Lower lobe of right lung (tissue), 2 donors: ENCODE measurements around the gene AADACL4. TPM values are rescaled to one million over a fixed set of nuclear protein-coding genes. Genes with fewer than 3 reads are reported as not detected.
"Not testable (repeated sequence)": the region's sequence is repeated elsewhere in the genome, so short reads cannot be mapped to it uniquely, and the experiment has no call there.

ENCODE experiments used
- ATAC-seq, 2 donors: fragments of 200-7000 bp; cut with Tn5 transposase; one replicate each; pipeline ENCODE4 v1.9.1; 2020 to 2022; ENCODE audit warnings: mild to moderate bottlenecking in 2 of 2, moderate library complexity in 2 of 2
- DNase-seq: peaks from one replicate; pipeline ENCODE4 v3.0.0-alpha.2; 2020
- H3K27ac ChIP-seq: fragments of 200-600 bp; one replicate; pipeline ENCODE4 v1.8.0; 2022
- H3K27me3 ChIP-seq: fragments of 200-600 bp; one replicate; pipeline ENCODE4 v1.8.0; 2022; ENCODE audit warnings: low read depth
- H3K36me3 ChIP-seq: fragments of 200-600 bp; one replicate; pipeline ENCODE4 v1.8.0; 2022; ENCODE audit warnings: mild to moderate bottlenecking
- H3K4me1 ChIP-seq: fragments of 200-600 bp; one replicate; pipeline ENCODE4 v1.8.0; 2022
- H3K4me3 ChIP-seq: fragments of 200-600 bp; one replicate; pipeline ENCODE4 v1.8.0; 2022; ENCODE audit warnings: mild to moderate bottlenecking
- H3K9me3 ChIP-seq: fragments of 200-600 bp; one replicate; pipeline ENCODE4 v1.8.0; 2022
- intact Hi-C: fragments of 100-400 bp; cut with DNase I; formaldehyde crosslinking; loops from one replicate; pipeline ENCODE4 v1.11.0; 2022
- total RNA-seq: library from RNA; stranded (reverse); fragmentation: NEBNext Ultra II Directional; extraction: Animal tissue kit (Norgen Biotek cat#: 25700); gene quantifications from one replicate; pipeline ENCODE4 v1.2.1, GENCODE V29; 2021
- TF ChIP-seq, protein P1 (sequence below): fragments of 200-600 bp; IDR thresholded peaks from one replicate; pipeline ENCODE4 v1.8.0; 2022; ENCODE audit warnings: antibody characterized with exemption, mild to moderate bottlenecking
- donor health status: DM: no; HTN: yes; CAD: no; lungs with severe emphysema.

AADACL4 gene
- total RNA-seq, 1 donor from 2014 or later = not detected

GRCh38 chr1:12640237-12640957, 3.5 kb upstream of the AADACL4 start:
- ATAC-seq = no peak
- TF ChIP-seq, protein P1, sequence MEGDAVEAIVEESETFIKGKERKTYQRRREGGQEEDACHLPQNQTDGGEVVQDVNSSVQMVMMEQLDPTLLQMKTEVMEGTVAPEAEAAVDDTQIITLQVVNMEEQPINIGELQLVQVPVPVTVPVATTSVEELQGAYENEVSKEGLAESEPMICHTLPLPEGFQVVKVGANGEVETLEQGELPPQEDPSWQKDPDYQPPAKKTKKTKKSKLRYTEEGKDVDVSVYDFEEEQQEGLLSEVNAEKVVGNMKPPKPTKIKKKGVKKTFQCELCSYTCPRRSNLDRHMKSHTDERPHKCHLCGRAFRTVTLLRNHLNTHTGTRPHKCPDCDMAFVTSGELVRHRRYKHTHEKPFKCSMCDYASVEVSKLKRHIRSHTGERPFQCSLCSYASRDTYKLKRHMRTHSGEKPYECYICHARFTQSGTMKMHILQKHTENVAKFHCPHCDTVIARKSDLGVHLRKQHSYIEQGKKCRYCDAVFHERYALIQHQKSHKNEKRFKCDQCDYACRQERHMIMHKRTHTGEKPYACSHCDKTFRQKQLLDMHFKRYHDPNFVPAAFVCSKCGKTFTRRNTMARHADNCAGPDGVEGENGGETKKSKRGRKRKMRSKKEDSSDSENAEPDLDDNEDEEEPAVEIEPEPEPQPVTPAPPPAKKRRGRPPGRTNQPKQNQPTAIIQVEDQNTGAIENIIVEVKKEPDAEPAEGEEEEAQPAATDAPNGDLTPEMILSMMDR = no peak
- intact Hi-C loops = no loop called here
- no peak for DNase-seq
- H3K9me3 ChIP-seq = peaks cover 26% of the 10 kb centered on the region
- no peaks in the 10 kb centered on the region for H3K36me3 ChIP-seq
- no peak overlapping the region for H3K4me3 ChIP-seq
- no peaks in the 10 kb centered on the region for H3K27me3 ChIP-seq
- H3K27ac ChIP-seq = no peak overlapping the region
- H3K4me1 ChIP-seq = peaks cover 8% of the 10 kb centered on the region

DNA sequence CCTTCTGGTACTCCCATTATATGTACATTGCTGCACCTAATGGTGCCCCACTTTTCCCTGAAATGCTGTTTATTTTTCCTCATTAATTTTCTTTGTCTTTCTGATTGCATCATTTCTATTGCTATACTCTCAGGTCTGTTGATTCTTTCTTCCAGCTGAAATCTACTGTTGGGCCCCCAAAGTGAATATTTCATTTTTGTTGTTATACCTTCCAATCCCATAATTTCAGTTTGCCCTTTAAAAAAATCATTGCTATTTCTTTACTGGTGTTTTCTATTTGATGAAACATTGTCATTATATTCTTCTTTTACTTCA, 3.0 kb upstream of the AADACL4 start:
- peaks cover 8% of the 10 kb centered on the region for H3K4me1 ChIP-seq
- peaks cover 26% of the 10 kb centered on the region for H3K9me3 ChIP-seq
- TF ChIP-seq, protein P1 = no peak
- intact Hi-C loops = no loop called here
- DNase-seq (no peak), ATAC-seq (no peak)
- no peak overlapping the region for H3K4me3 ChIP-seq
- no peaks in the 10 kb centered on the region for H3K27me3 ChIP-seq
- no peaks in the 10 kb centered on the region for H3K36me3 ChIP-seq
- H3K27ac ChIP-seq = no peak overlapping the region

- H3K9me3 ChIP-seq = peaks cover 26% of the 10 kb centered on the region
- H3K27ac ChIP-seq = no peak overlapping the region
- no peaks in the 10 kb centered on the region for H3K4me1 ChIP-seq
- H3K27me3 ChIP-seq = no peaks in the 10 kb centered on the region
- no peaks in the 10 kb centered on the region for H3K36me3 ChIP-seq
- intact Hi-C loops = no loop called here
- no peak for ATAC-seq
- no peak for DNase-seq
- H3K4me3 ChIP-seq = no peak overlapping the region
- TF ChIP-seq, protein P1 = no peak
Measured at GRCh38 chr1:12643079-12643478, 806 bp upstream of the AADACL4 start.

DNA sequence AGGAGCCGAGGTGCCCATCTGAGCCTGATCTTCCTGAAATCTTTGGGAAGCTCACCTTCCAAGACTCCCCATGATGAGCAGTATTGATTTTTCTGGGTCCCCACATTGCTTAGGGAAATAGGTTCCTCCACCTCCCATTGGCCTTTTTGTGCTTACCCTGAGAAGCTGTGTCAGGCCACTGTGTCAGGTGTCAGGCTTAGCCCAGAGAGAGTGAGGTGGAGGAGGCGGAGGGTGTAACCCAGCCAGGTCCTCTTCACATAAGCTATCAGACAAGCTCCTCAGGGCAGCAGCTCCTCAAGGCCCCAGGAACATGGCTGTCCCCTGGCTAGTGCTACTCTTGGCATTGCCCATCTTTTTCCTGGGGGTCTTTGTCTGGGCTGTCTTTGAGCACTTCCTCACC, 352 bp downstream of the AADACL4 start:
- no peak overlapping the region for H3K27ac ChIP-seq
- TF ChIP-seq, protein P1 = no peak
- H3K4me3 ChIP-seq = no peak overlapping the region
- no peaks in the 10 kb centered on the region for H3K27me3 ChIP-seq
- no peaks in the 10 kb centered on the region for H3K4me1 ChIP-seq
- no peaks in the 10 kb centered on the region for H3K36me3 ChIP-seq
- ATAC-seq = no peak
- intact Hi-C loops = no loop called here
- H3K9me3 ChIP-seq = peaks cover 25% of the 10 kb centered on the region
- DNase-seq = no peak

DNA sequence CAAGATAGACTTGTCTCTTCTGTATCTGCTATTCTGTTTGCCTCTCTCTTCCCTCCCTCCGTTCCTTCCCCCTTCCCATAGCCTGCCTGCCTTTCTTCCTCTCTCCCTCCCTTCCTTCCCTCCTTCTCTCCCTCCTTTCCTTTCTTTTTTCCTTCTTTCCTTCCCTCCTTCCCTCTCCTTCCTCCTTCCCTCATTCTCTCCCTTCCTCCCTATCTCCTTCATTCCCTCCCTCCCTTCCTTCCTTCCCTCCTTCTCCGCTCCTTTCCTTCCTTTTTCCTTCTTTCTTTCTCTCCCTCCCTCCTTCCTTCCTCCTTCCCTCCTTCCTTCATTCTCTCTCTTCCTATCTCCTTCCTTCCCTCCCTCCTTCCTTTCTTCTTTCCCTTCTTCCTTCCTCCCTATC, 944 bp downstream of the AADACL4 start:
- no peaks in the 10 kb centered on the region for H3K27me3 ChIP-seq
- no peak overlapping the region for H3K27ac ChIP-seq
- H3K4me1 ChIP-seq = no peaks in the 10 kb centered on the region
- TF ChIP-seq, protein P1 = no peak
- intact Hi-C loops = no loop called here
- no peak for ATAC-seq
- no peak for DNase-seq
- no peaks in the 10 kb centered on the region for H3K36me3 ChIP-seq
- H3K4me3 ChIP-seq = no peak overlapping the region
- H3K9me3 ChIP-seq = peaks cover 20% of the 10 kb centered on the region

- H3K27ac ChIP-seq, H3K4me3 ChIP-seq, H3K4me1 ChIP-seq, H3K27me3 ChIP-seq, intact Hi-C loops, ATAC-seq, H3K36me3 ChIP-seq, DNase-seq: not testable (repeated sequence)
- peaks cover 14% of the 10 kb centered on the region for H3K9me3 ChIP-seq
Measured at GRCh38 chr1:12645401-12645800, 1.5 kb downstream of the AADACL4 start.
